K562 (cell line): ENCODE measurements around the gene ITGA7. TPM values are rescaled to one million over a fixed set of nuclear protein-coding genes. Genes with fewer than 3 reads are reported as not detected.

Experiments used
- ATF2 ChIP-seq: sonication (generic); formaldehyde crosslinking; IDR thresholded peaks from 2 replicates; pipeline ENCODE4 v1.8.1; 2022; ENCODE audit warnings: missing genetic modification reagents
- BRF2 ChIP-seq: IDR thresholded peaks from 3 replicates; pipeline ENCODE4 v1.6.1; 2011; ENCODE audit warnings: borderline replicate concordance, mild to moderate bottlenecking; ENCODE audit not compliant: insufficient read length, insufficient read depth
- CTCF ChIP-seq, 3 experiments: IDR thresholded peaks in 2 of 3; conservative IDR thresholded peaks in 1 of 3; 2 replicates each; pipeline ENCODE4 v1.5.1; 2011 to 2012; ENCODE audit warnings: low read length in 3 of 3, mild to moderate bottlenecking in 3 of 3, control low read depth in 2 of 3, improper control_type of control experiment in 1 of 3, inconsistent platforms in 1 of 3, low read depth in 1 of 3, mixed read lengths in 1 of 3, moderate library complexity in 1 of 3; ENCODE audit not compliant: insufficient read depth in 2 of 3
- ILF3 ChIP-seq: fragments of 450-650 bp; IDR thresholded peaks from 2 replicates; pipeline ENCODE4 v1.6.1; 2018; ENCODE audit warnings: antibody characterized with exemption, mild to moderate bottlenecking, moderate library complexity, borderline replicate concordance
- MAX ChIP-seq: sonication (generic); formaldehyde crosslinking; IDR thresholded peaks from 2 replicates; pipeline ENCODE4 v1.9.0; 2022; ENCODE audit warnings: mild to moderate bottlenecking, missing genetic modification reagents
- MXI1 ChIP-seq: IDR thresholded peaks from 2 replicates; pipeline ENCODE4 v1.6.1; 2011; ENCODE audit warnings: low read depth, mild to moderate bottlenecking, improper control_type of control experiment, low read length
- SMAD4 ChIP-seq: fragments of 250-450 bp; sonication (Bioruptor Pico); conservative IDR thresholded peaks from 2 replicates; pipeline ENCODE4 v1.8.0; 2021; ENCODE audit warnings: inconsistent platforms, mild to moderate bottlenecking, moderate library complexity
- SMC3 ChIP-seq: conservative IDR thresholded peaks from 2 replicates; pipeline ENCODE4 v1.6.1; 2011; ENCODE audit warnings: low read depth, low read length, improper control_type of control experiment; ENCODE audit not compliant: insufficient read depth
- SP1 ChIP-seq: sonication (generic); formaldehyde crosslinking; IDR thresholded peaks from 2 replicates; pipeline ENCODE4 v1.8.1; 2022; ENCODE audit warnings: mild to moderate bottlenecking, missing genetic modification reagents
- ZNF124 ChIP-seq: sonication (generic); formaldehyde crosslinking; IDR thresholded peaks from 2 replicates; pipeline ENCODE4 v1.8.1; 2022; ENCODE audit warnings: missing genetic modification reagents
- ZNF318 ChIP-seq, 2 experiments: fragments of 450-650 bp; IDR thresholded peaks; 2 replicates each; pipeline ENCODE4 v1.6.1; 2016; ENCODE audit warnings: mild to moderate bottlenecking in 2 of 2, borderline replicate concordance in 1 of 2, low read depth in 1 of 2, moderate library complexity in 1 of 2
- ZNF76 ChIP-seq: fragments of 250-450 bp; sonication (Bioruptor Pico); IDR thresholded peaks from 2 replicates; pipeline ENCODE4 v1.4.0; 2020; ENCODE audit warnings: mild to moderate bottlenecking, moderate library complexity, borderline replicate concordance
- polyA plus RNA-seq, 8 experiments: library from polyadenylated mRNA; depleted of rRNA in 4 of 8; stranded (reverse) in 5 of 8; unstranded in 3 of 8; fragments of >200 nt; fragmentation: Nextera tagmentation in 2 of 8; fragmentation: Illumina TruSeq in 1 of 8; extraction: Ambion mirVana in 2 of 8; extraction: Trizol in 1 of 8; gene quantifications; 2 replicates each; pipeline versions ENCODE4 v1.2.1 to v1.2.3, GENCODE V29; 2011 to 2014; ENCODE audit warnings: inconsistent platforms in 1 of 8, missing spikeins in 1 of 8
- total RNA-seq, 7 experiments: library from RNA; depleted of rRNA in 6 of 7; stranded (reverse); fragments of >200 nt in 6 of 7; fragmentation: Illumina TruSeq in 2 of 7; extraction: Trizol in 2 of 7; gene quantifications; 2 replicates each; pipeline versions ENCODE4 v1.2.1 to v1.2.3, GENCODE V29; 2011 to 2021; ENCODE audit warnings: low replicate concordance in 1 of 7

The ITGA7 gene
- total and polyA plus RNA-seq, 9 of the 15 experiments (the other 6 are each of a cell fraction or from before 2014, with no cell fraction given) = 0.11 to 2.3 (median 0.56) TPM; not detected in 1

GRCh38 chr12:55659486-55660385 is 48.0 kb downstream of the ITGA7 start (continued):
- TF ChIP-seq CTCF (IDR thresholded peaks at IDR 0.05 in 2 of 3, conservative IDR thresholded peaks at IDR 0.05 in 1 of 3; ENCODE audit: insufficient read depth in 2 of 3, low read depth in 1 of 3, low read length in 3 of 3) = peak; percentile 43 to 45 (median 45); a peak in 5 of 6 replicates
- peak; percentile 70 for TF ChIP-seq SMAD4 (CRISPR knock-in tag)
- TF ChIP-seq ZNF124 (CRISPR knock-in tag) = no peak
- TF ChIP-seq ZNF318 (IDR thresholded peaks at IDR 0.05; ENCODE audit: borderline replicate concordance in 1 of 2, low read depth in 1 of 2) = no peak
- no peak for TF ChIP-seq BRF2
- TF ChIP-seq SP1 (CRISPR knock-in tag) = no peak
- no peak for TF ChIP-seq ZNF76 (CRISPR knock-in tag)
- no peak for TF ChIP-seq MXI1
- TF ChIP-seq ILF3 = no peak
- no peak for TF ChIP-seq ATF2 (CRISPR knock-in tag)
- no peak for TF ChIP-seq MAX (CRISPR knock-in tag)
- TF ChIP-seq SMC3 = peak; percentile 25; the same call in 1 of the 2 replicates
